AG10803 (cell line): ENCODE measurements around the gene MED26.

Experiments
- DNase-seq: peaks from one replicate; pipeline ENCODE4 v3.0.0; 2010; ENCODE audit warnings: low read depth
- H3K4me3 ChIP-seq: 2 replicates; pipeline ENCODE4 v1.5.1; 2011; ENCODE audit warnings: mild to moderate bottlenecking, low read length, control low read depth
- TF ChIP-seq, protein P1 (sequence below): conservative IDR thresholded peaks from 2 replicates; pipeline ENCODE4 v1.5.1; 2011; ENCODE audit warnings: mild to moderate bottlenecking, low read length, control low read depth, inconsistent platforms

Gene MED26

DNA sequence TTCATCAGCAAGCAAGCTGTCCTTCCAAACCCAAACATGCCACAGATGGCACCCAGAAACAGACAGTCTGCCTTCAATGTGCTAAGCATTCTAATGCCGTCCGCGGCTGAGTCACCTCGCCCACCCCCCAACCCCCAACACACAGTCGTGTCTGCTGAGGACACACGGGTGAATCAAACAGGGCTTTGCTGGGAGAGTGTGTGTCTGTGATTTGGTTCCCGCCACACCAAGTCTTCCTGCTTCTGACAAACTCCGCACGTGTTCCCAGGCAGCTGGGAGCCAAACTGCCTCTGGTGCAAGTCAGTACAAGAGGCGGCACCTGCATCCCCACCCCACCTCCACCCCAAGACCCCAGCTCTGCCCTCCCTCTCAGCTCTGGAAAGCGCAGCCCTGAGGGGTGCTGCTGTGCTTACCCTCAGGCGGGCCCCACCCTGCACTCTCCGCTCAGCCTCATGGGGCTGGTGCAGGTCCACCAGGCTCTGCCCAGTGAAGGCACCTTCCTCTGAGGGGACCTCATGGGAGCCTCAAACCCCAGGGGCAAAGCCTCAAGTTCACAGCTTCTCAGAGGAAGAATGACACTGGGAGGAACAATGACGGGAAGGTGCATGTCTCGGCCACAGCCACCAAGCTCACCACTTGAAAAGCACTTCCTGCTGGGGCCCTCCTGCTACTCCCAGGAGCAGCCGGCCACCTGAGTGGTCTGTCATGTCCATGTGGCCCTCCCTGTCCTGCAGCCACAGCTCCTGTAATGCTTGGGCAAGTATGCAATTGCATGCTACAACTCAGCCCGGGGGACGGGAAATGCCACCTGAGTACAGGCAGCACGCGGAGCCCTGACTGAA is 40.8 kb downstream of the MED26 start:
- TF ChIP-seq, protein P1, sequence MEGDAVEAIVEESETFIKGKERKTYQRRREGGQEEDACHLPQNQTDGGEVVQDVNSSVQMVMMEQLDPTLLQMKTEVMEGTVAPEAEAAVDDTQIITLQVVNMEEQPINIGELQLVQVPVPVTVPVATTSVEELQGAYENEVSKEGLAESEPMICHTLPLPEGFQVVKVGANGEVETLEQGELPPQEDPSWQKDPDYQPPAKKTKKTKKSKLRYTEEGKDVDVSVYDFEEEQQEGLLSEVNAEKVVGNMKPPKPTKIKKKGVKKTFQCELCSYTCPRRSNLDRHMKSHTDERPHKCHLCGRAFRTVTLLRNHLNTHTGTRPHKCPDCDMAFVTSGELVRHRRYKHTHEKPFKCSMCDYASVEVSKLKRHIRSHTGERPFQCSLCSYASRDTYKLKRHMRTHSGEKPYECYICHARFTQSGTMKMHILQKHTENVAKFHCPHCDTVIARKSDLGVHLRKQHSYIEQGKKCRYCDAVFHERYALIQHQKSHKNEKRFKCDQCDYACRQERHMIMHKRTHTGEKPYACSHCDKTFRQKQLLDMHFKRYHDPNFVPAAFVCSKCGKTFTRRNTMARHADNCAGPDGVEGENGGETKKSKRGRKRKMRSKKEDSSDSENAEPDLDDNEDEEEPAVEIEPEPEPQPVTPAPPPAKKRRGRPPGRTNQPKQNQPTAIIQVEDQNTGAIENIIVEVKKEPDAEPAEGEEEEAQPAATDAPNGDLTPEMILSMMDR, result no peak
- H3K4me3 ChIP-seq, result no peak overlapping the region
- peak; percentile 69 for DNase-seq

DNA sequence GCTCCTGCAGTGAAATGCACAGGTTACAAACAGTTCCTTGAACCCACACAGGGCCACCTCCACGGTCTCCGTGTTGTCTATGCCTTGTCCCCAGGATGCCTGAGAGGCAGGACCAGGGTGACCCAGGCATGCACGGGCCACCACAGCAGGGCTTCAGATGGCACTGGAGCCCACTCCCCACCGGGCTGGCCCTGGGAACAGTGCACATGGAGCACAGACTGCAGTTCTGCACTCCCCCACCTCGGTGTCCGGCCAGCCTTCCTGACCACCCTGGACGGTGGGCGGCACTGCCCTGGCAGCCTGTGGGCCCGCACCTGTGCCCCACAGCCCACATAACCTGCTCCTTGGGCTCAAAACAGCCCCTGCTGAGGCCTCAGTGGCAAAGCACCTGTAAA is 41.5 kb downstream of the MED26 start:
- TF ChIP-seq, protein P1, result no peak
- no peak for DNase-seq
- no peak overlapping the region for H3K4me3 ChIP-seq

DNA sequence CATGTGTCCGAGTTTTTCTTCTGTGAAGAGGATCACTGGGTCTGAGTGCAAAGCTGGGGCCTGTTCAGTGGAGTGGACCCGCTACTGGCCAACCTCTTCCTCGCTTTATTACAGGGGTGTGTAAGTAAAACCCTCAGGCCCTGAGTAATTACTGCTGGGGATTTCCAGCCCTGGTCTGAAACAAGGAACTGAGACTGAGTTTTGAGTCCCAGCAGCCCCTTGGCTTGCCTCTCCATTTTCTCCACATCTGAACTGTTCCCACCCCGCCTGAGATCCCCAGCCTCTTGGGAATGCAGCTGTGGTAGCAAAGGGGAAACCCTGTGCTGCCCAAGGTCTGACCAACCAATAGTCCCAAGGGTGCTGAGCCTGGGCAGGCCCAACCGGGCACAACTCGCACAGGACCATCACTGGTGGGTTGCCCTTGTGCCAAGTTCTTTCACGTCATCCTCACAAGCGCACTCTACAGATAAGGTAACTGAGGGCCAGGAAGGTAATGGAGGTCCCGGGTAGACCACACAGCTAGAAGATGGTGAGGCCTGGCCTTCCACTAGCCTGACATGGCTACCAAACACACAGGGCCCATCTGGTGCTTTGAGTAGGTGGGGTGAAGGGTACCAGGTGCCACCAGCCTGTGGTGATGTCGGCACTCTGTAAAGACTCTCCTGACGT is 42.1 kb downstream of the MED26 start:
- no peak overlapping the region for H3K4me3 ChIP-seq
- no peak for DNase-seq
- TF ChIP-seq, protein P1, result no peak

DNA sequence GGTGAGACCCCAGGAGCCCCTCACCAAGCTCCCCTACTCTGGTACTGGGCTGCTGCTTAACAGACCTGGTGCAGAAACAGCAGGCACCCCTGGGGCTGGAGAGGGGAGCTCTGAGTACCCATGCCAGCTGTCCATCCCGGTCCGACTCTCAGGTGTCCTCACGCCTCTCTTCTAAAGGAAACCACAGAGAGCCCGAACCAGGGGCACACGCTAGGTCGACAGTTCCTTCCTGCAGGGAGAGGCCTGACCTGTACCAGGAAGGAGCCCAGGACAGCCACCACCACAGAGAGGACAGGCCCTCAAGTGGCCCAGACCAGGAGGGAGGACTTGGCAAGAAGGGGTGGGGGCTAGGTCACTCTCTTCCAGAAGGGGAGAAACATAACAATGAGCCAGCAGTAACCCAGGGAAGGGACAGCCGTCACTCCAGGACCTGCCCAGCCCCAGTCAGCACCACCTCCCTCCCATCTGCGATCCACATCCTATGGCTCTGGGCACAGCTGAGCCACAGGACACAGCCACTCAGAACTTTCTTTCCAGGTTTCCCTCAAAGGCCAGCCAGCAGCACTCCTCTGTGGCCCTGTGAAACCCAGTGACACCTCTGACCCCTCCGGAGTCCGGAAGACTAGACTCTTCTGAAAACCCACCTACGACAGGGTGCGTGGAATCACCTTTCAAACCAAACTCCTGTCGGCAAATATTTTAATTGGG is 42.8 kb downstream of the MED26 start:
- H3K4me3 ChIP-seq, result no peak overlapping the region
- TF ChIP-seq, protein P1, result no peak
- no peak for DNase-seq

DNA sequence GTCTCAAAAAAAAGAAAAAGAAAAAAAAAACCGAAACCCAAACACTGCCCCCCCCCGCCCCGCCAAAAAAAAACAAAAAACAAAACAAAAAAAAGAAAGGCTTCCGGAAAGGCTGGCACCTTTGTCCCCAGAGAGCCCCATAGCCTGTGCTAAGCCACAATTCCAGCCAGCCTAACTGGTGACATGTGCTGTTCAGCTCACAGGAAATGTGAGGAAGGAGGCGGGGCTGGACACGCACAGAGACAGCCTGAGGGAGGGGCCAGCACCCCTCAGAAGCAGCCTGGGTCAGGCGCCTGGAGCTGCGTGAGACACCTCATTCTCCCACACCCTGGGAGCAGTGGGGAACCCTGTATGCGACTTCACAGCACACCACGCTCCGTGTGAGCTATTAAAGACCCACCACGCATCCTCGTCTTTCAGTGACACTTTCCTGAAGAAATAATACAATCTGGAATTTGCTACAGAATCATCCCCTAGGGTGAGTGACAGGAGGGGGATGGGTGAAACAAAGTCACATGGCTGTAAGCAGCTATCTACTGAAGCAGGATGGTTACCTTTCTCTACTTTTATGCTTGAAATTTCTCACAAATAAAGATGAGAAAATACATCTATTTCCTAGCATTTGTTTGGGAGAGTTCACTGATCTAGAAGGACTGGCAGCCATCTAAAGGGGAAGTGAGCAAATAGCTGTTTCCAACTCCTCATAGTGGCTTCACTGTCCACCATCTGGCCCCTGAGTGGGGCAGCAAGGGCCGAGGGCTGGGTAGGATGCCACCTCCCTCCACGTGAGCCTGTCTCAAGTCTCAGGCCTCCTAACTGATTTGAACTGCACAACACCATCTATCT is 43.5 kb downstream of the MED26 start:
- TF ChIP-seq, protein P1, result no peak
- DNase-seq, result peak; percentile 71
- H3K4me3 ChIP-seq, result peak overlapping the region; percentile 17; the same call in 1 of the 2 replicates

DNA sequence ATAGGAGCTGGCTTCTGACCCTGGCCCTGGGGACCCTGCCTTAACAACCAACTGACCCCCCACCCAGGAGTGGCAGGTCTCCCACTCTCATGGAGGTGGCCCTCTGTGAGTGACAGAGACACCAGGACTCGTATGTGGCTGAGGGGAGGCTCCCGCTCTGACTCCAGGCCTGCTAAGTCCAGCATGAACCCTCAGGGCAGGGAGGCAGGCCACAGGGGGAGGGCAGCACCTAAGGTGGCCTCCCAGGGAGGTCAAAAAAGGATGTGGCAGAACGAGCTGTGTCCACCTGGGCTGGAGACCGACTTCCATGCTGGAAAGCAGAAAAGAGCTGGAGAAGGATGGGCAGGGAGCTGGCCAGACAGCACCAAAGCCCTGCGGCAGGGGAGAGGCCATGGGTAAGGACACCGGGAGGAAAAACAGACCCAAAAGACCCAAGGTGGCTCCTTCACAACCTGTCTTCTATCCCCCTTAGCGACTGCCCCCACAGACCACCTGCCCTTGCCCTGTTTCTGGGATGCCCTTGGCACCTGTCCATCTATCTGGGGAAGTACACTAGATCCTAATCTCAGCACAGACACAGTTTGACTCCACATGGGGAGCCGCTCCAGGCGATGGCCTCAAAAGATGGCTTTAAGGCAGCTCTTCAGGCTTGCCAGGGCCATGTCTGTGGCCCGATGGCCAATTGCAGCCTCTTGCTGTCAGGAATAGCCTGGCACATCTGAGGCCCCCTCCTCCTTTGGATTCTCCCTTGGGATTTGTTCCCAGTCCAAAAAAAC is 45.3 kb downstream of the MED26 start:
- DNase-seq, result no peak
- TF ChIP-seq, protein P1, result no peak
- H3K4me3 ChIP-seq, result no peak overlapping the region
